ENCODE data around the gene MRPL1. TPM values are rescaled to one million over a fixed set of nuclear protein-coding genes. Genes with fewer than 3 reads are reported as not detected.

MRPL1 gene
- total and polyA plus RNA-seq, 9 of the 15 experiments (the other 6 are each of a cell fraction or from before 2014, with no cell fraction given) = 38.4 to 75.7 (median 63.7) TPM

DNA sequence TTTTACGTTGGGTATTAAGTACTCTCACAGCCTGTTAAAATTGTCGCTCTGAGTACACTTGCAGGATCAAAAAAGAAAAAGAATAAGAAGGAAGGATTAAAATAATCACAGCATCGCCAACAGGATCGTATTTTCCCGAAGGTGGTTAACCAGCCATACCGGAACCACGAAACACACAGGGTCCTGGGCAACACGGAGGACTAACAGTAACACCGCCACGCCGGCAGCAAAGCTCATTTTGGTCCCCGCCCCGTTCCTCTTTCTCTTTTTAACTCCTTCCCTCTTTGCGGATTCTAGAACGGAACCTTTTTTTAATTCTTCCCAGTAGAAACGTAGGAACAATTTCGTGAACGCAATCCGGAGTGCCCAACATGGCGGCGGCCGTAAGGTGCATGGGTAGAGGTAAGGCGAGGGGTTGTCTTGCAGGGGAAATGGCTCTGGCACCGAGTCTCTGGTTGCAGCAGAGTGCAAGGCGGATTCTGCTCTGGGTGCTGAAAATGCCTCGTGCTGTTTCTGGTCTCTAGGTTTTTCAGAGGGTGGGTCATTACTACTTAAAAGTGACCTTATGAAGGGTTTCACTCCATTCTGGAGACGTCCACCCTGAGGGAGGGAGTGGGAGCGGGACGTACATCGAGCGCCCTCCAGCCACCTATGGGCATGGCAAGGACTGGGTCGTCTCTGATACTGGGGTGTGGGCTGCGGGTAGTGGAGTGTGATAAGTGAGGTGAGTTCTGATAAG is at the start of gene MRPL1 (continued):
- TF ChIP-seq, protein P1, sequence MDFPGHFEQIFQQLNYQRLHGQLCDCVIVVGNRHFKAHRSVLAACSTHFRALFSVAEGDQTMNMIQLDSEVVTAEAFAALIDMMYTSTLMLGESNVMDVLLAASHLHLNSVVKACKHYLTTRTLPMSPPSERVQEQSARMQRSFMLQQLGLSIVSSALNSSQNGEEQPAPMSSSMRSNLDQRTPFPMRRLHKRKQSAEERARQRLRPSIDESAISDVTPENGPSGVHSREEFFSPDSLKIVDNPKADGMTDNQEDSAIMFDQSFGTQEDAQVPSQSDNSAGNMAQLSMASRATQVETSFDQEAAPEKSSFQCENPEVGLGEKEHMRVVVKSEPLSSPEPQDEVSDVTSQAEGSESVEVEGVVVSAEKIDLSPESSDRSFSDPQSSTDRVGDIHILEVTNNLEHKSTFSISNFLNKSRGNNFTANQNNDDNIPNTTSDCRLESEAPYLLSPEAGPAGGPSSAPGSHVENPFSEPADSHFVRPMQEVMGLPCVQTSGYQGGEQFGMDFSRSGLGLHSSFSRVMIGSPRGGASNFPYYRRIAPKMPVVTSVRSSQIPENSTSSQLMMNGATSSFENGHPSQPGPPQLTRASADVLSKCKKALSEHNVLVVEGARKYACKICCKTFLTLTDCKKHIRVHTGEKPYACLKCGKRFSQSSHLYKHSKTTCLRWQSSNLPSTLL (IDR thresholded peaks at IDR 0.05) = no peak
- TF ChIP-seq ZNF280A (IDR thresholded peaks at IDR 0.05; ENCODE audit: low read depth, partially characterized antibody) (no peak), GTF3C2 (IDR thresholded peaks at IDR 0.05; ENCODE audit: borderline replicate concordance, extremely low read depth, insufficient read length) (no peak), ZC3H8 (IDR thresholded peaks at IDR 0.05) (peak; percentile 39; the same call in 1 of the 2 replicates), GTF2A2 (tag; IDR thresholded peaks at IDR 0.05) (no peak; the same call in 1 of the 2 replicates), BRCA1 (IDR thresholded peaks at IDR 0.05) (no peak), BRCA1 (CRISPR knock-in tag; IDR thresholded peaks at IDR 0.05) (no peak), TARDBP (IDR thresholded peaks at IDR 0.05) (no peak), NFIC (IDR thresholded peaks at IDR 0.05) (peak; percentile 62), ZNF232 (CRISPR knock-in tag; IDR thresholded peaks at IDR 0.05) (no peak), NR2C1 (IDR thresholded peaks at IDR 0.05) (peak; percentile 82), NR2C1 (tag; IDR thresholded peaks at IDR 0.05) (peak; percentile 90), BCL6 (CRISPR knock-in tag; IDR thresholded peaks at IDR 0.05) (no peak), MAFF (IDR thresholded peaks at IDR 0.05; ENCODE audit: low read length) (no peak), ZNF764 (CRISPR knock-in tag; IDR thresholded peaks at IDR 0.05; ENCODE audit: low read depth) (no peak)
- TF ChIP-seq, protein P2, sequence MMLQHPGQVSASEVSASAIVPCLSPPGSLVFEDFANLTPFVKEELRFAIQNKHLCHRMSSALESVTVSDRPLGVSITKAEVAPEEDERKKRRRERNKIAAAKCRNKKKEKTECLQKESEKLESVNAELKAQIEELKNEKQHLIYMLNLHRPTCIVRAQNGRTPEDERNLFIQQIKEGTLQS (IDR thresholded peaks at IDR 0.05) = no peak
- TF ChIP-seq, protein P2 (CRISPR knock-in tag; conservative IDR thresholded peaks at IDR 0.05) = no peak; the same call in 1 of the 2 replicates
- TF ChIP-seq, protein P3, sequence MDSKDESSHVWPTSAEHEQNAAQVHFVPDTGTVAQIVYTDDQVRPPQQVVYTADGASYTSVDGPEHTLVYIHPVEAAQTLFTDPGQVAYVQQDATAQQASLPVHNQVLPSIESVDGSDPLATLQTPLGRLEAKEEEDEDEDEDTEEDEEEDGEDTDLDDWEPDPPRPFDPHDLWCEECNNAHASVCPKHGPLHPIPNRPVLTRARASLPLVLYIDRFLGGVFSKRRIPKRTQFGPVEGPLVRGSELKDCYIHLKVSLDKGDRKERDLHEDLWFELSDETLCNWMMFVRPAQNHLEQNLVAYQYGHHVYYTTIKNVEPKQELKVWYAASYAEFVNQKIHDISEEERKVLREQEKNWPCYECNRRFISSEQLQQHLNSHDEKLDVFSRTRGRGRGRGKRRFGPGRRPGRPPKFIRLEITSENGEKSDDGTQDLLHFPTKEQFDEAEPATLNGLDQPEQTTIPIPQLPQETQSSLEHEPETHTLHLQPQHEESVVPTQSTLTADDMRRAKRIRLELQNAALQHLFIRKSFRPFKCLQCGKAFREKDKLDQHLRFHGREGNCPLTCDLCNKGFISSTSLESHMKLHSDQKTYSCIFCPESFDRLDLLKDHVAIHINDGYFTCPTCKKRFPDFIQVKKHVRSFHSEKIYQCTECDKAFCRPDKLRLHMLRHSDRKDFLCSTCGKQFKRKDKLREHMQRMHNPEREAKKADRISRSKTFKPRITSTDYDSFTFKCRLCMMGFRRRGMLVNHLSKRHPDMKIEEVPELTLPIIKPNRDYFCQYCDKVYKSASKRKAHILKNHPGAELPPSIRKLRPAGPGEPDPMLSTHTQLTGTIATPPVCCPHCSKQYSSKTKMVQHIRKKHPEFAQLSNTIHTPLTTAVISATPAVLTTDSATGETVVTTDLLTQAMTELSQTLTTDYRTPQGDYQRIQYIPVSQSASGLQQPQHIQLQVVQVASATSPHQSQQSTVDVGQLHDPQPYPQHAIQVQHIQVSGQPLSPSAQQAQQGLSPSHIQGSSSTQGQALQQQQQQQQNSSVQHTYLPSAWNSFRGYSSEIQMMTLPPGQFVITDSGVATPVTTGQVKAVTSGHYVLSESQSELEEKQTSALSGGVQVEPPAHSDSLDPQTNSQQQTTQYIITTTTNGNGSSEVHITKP (IDR thresholded peaks at IDR 0.05; ENCODE audit: partially characterized antibody) = peak; percentile 64

Measured in K562 (cell line).